HEK293T (cell line): ENCODE measurements around the gene TMCO4.

Source experiments
- CTCF ChIA-PET: fragments of 350-600 bp; formaldehyde crosslinking; extraction: SDS; loops from one replicate; lab custom pipeline; 2021; ENCODE audit warnings: antibody characterized with exemption, inconsistent platforms; lab: Yijun Ruan, JAX
- POLR2A ChIA-PET: fragments of 350-600 bp; formaldehyde crosslinking; extraction: SDS; loops from one replicate; lab custom pipeline; 2020; ENCODE audit warnings: antibody characterized with exemption, inconsistent platforms; lab: Yijun Ruan, JAX
- DNase-seq: peaks from one replicate; pipeline ENCODE4 v3.0.0; 2012; ENCODE audit warnings: mixed read lengths; ENCODE audit errors: extremely low spot score
- ARNT ChIP-seq: fragments of 450-650 bp; IDR thresholded peaks from 2 replicates; pipeline ENCODE4 v1.6.1; 2017; ENCODE audit warnings: mild to moderate bottlenecking
- BHLHE40 ChIP-seq: fragments of 450-650 bp; IDR thresholded peaks from 2 replicates; pipeline ENCODE4 v1.6.1; 2016; ENCODE audit warnings: mild to moderate bottlenecking, moderate library complexity, borderline replicate concordance
- CTBP1 ChIP-seq: fragments of 450-650 bp; IDR thresholded peaks from 2 replicates; pipeline ENCODE4 v1.6.1; 2016; ENCODE audit warnings: borderline replicate concordance
- ELF4 ChIP-seq: fragments of 450-650 bp; IDR thresholded peaks from 2 replicates; pipeline ENCODE4 v1.6.1; 2017; ENCODE audit warnings: antibody characterized with exemption
- FOXA1 ChIP-seq: fragments of 450-650 bp; IDR thresholded peaks from 2 replicates; pipeline ENCODE4 v1.6.1; 2016; ENCODE audit warnings: mild to moderate bottlenecking
- FOXK2 ChIP-seq: fragments of 450-650 bp; IDR thresholded peaks from 2 replicates; pipeline ENCODE4 v1.6.1; 2016; ENCODE audit warnings: mild to moderate bottlenecking
- FOXM1 ChIP-seq: fragments of 450-650 bp; IDR thresholded peaks from 2 replicates; pipeline ENCODE4 v1.6.1; 2017; ENCODE audit warnings: mild to moderate bottlenecking, borderline replicate concordance
- HDGF ChIP-seq: fragments of 450-650 bp; IDR thresholded peaks from 2 replicates; pipeline ENCODE4 v1.6.1; 2017; ENCODE audit warnings: antibody characterized with exemption, borderline replicate concordance
- L3MBTL2 ChIP-seq: fragments of 450-650 bp; conservative IDR thresholded peaks from 2 replicates; pipeline ENCODE4 v1.6.1; 2016; ENCODE audit warnings: mild to moderate bottlenecking
- LEF1 ChIP-seq: fragments of 450-650 bp; IDR thresholded peaks from 2 replicates; pipeline ENCODE4 v1.6.1; 2017; ENCODE audit warnings: mild to moderate bottlenecking, borderline replicate concordance
- NFRKB ChIP-seq: fragments of 450-650 bp; IDR thresholded peaks from 2 replicates; pipeline ENCODE4 v1.6.1; 2016; ENCODE audit warnings: mild to moderate bottlenecking, moderate library complexity
- SP1 ChIP-seq: fragments of 450-650 bp; IDR thresholded peaks from 2 replicates; pipeline ENCODE4 v1.6.1; 2017
- SUZ12 ChIP-seq: fragments of 450-650 bp; IDR thresholded peaks from 2 replicates; pipeline ENCODE4 v1.6.1; 2016; ENCODE audit warnings: mild to moderate bottlenecking
- TARDBP ChIP-seq: fragments of 450-650 bp; IDR thresholded peaks from 2 replicates; pipeline ENCODE4 v1.6.1; 2016
- ZNF384 ChIP-seq: fragments of 450-650 bp; IDR thresholded peaks from 2 replicates; pipeline ENCODE4 v1.6.1; 2016
- TF ChIP-seq, protein P1 (sequence below): fragments of 450-650 bp; IDR thresholded peaks from 2 replicates; pipeline ENCODE4 v1.6.1; 2016

TMCO4 gene

GRCh38 chr1:19656780-19657466 lies 142.8 kb downstream of the TMCO4 start:
- DNase-seq = no peak
- CTCF ChIA-PET = no interaction called here
- POLR2A ChIA-PET = interaction anchor here (0.6 kb wide), 1 partner anchor 74 kb away, joined by 4 read pairs; no protein-coding TSS in a partner anchor
- TF ChIP-seq FOXM1 = no peak
- TF ChIP-seq LEF1 = no peak
- TF ChIP-seq NFRKB = no peak
- no peak for TF ChIP-seq L3MBTL2
- no peak for TF ChIP-seq SP1
- TF ChIP-seq ELF4 = no peak
- TF ChIP-seq, protein P1, sequence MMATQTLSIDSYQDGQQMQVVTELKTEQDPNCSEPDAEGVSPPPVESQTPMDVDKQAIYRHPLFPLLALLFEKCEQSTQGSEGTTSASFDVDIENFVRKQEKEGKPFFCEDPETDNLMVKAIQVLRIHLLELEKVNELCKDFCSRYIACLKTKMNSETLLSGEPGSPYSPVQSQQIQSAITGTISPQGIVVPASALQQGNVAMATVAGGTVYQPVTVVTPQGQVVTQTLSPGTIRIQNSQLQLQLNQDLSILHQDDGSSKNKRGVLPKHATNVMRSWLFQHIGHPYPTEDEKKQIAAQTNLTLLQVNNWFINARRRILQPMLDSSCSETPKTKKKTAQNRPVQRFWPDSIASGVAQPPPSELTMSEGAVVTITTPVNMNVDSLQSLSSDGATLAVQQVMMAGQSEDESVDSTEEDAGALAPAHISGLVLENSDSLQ = no peak
- TF ChIP-seq SUZ12 = no peak
- no peak for TF ChIP-seq TARDBP
- no peak for TF ChIP-seq ZNF384
- TF ChIP-seq CTBP1 = no peak
- TF ChIP-seq BHLHE40 = no peak
- TF ChIP-seq FOXA1 = no peak
- no peak for TF ChIP-seq FOXK2

- POLR2A ChIA-PET = no interaction called here
- CTCF ChIA-PET = no interaction called here
- DNase-seq = no peak
- TF ChIP-seq SP1 (no peak), FOXA1 (no peak), L3MBTL2 (no peak), HDGF (no peak), TARDBP (no peak), NFRKB (no peak)
These were observed 143.5 kb downstream of the TMCO4 start for GRCh38 chr1:19656134-19656779.

- TF ChIP-seq TARDBP = no peak
- TF ChIP-seq, protein P1 = no peak
- TF ChIP-seq FOXK2 = no peak
- no peak for TF ChIP-seq FOXM1
- TF ChIP-seq CTBP1 = no peak
- no peak for TF ChIP-seq SUZ12
- no peak for TF ChIP-seq LEF1
- no peak for TF ChIP-seq SP1
- TF ChIP-seq HDGF = no peak
- TF ChIP-seq ELF4 = no peak
- no peak for TF ChIP-seq FOXA1
- no peak for TF ChIP-seq L3MBTL2
- TF ChIP-seq BHLHE40 = no peak
- no peak for TF ChIP-seq NFRKB
- no peak for TF ChIP-seq ZNF384
- TF ChIP-seq ARNT = no peak
- ChIA-PET CTCF (no interaction called here), POLR2A (no interaction called here)
- DNase-seq = no peak
These were observed 144.0 kb downstream of the TMCO4 start for GRCh38 chr1:19655718-19656080.

DNA sequence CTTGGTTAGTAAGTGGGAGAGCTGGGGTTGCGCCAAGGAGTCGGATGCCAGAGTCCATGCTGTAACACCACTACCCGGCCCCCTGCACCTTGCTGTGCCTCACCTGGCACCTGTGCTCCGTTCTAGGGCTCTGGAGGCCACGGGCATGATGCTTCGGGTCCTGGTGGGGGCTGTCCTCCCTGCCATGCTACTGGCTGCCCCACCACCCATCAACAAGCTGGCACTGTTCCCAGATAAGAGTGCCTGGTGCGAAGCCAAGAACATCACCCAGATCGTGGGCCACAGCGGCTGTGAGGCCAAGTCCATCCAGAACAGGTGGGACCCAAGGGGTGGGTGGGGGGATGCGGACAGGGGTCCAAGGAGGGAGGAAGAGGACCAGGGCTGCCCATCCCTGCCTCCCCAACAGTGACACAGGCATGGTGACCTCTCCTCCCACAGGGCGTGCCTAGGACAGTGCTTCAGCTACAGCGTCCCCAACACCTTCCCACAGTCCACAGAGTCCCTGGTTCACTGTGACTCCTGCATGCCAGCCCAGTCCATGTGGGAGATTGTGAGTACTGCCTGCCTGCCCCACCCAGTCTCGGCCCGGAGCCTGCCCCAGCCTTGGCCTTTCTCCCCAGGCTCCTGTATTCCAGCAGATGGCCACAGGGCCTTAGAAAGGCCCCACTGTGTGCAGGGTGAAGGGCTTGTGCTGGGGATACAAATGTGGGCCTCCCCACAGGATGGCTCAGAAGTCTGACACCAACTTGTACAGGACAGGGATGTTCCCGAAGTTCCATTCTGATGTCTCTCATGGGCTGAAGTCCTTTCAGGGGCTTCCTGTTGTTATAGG lies 144.6 kb downstream of the TMCO4 start:
- TF ChIP-seq BHLHE40 (no peak), ELF4 (no peak), ARNT (no peak), NFRKB (no peak), FOXM1 (no peak), CTBP1 (no peak), LEF1 (no peak), FOXA1 (no peak), HDGF (no peak), SP1 (no peak), ZNF384 (no peak), FOXK2 (no peak), SUZ12 (no peak), TARDBP (no peak), L3MBTL2 (no peak)
- TF ChIP-seq, protein P1 = no peak
- ChIA-PET CTCF (interaction anchor here (0.6 kb wide), 1 partner anchor 104 kb away, joined by 4 read pairs; no protein-coding TSS in a partner anchor), POLR2A (no interaction called here)
- DNase-seq = no peak

GRCh38 chr1:19654386-19654785 lies 145.3 kb downstream of the TMCO4 start:
- ChIA-PET POLR2A (no interaction called here), CTCF (interaction anchor here (0.6 to 1.0 kb wide), 6 partner anchors 8 to 280 kb away, joined by 3 to 8 read pairs (median 5); no protein-coding TSS in a partner anchor)
- no peak for TF ChIP-seq ZNF384
- no peak for DNase-seq
